Activated naive CD8-positive, alpha-beta T cell treated with anti-CD3 and anti-CD28 coated beads, Interleukin-2, amount 50 U/mL, for 16 hours (primary cell): ENCODE measurements around the gene ACP1.

Experiments
- DNase-seq: peaks from one replicate; pipeline ENCODE4 v3.0.0-alpha.2; 2020; ENCODE audit warnings: low read depth, low spot score

Gene ACP1

GRCh38 chr2:255195-255594, 9.6 kb upstream of the ACP1 start:
- no peak for DNase-seq

DNA sequence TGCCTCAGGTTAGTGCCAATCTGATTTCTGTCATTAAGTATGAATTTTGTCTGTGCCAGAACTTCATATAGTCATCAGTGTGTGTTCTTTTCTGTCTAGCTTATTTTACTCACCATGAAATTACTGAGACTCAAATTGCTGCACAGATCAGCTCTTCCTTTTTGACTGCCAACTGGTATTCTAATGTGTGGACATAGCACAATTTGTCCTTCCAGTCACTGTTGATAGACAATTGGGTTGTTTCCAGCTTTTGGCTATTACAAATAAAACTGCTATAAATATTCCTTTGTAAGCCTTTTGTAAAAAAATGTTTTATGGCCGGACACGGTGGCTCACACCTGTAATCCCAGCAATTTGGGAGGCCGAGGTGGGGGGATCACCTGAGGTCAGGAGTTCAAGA, 8.7 kb upstream of the ACP1 start:
- DNase-seq, result no peak

DNA sequence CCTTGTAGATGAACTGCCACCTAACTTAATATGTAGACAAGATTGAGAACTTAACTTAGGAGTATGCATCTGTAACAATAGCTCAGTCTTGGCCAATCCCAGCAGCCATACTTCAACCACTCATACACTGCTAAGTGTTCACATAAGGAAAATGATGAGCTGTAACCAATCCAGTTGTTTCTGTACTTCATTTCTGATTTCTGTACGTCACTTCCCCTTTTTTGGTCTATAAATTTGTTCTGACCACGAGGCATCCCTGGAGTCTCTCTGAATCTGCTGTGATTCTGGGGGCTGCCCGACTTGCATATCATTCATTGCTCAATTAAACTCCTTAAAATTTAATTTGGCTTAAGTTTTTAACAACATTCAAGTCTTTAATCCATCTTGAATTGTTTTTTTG, 7.3 kb upstream of the ACP1 start:
- no peak for DNase-seq

- no peak for DNase-seq
Measured at GRCh38 chr2:257842-258241, 6.9 kb upstream of the ACP1 start.

DNA sequence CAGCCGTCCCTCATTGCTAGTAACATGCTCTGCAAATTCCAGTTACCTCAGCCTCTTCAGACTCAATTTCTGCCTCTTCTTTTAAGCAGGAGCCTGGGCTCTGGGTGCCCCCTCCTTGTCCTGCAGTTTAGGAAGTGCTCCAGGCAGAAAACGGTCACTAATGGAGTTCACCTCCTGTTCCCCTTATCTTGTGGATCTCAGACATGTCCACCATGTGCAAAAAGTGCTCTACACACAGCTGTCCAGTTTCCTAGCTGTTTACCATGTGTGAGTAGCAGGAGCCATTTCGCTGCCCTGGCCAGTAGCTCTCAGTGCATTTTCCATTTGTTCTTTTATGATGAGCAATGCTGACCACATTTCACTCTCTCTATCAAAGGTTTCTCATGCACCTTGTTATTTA, 5.8 kb upstream of the ACP1 start:
- no peak for DNase-seq

DNA sequence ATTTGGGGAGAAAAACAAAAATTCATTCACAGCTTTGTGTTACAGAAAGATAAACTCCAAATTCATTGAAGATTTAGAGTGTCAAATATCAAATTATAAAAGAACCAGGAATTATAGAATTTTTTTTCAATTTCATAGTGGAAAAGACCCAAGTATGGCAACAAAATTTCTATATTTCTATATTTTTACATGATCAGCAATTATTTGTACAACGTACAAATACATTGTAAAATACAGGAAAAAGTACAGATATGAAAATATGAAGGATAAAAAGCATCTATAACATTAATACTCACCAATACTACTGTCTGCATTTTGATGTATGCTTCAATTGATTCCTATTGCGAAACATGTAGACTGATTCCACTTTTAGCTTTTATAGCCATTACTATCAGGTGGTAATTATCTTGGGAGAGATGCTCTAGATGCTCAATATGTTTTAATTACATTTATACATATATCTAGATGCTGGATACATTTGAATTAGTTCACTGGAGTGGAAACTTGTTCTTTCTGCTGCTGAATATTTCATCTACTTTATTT, 4.9 kb upstream of the ACP1 start:
- DNase-seq, result no peak

DNA sequence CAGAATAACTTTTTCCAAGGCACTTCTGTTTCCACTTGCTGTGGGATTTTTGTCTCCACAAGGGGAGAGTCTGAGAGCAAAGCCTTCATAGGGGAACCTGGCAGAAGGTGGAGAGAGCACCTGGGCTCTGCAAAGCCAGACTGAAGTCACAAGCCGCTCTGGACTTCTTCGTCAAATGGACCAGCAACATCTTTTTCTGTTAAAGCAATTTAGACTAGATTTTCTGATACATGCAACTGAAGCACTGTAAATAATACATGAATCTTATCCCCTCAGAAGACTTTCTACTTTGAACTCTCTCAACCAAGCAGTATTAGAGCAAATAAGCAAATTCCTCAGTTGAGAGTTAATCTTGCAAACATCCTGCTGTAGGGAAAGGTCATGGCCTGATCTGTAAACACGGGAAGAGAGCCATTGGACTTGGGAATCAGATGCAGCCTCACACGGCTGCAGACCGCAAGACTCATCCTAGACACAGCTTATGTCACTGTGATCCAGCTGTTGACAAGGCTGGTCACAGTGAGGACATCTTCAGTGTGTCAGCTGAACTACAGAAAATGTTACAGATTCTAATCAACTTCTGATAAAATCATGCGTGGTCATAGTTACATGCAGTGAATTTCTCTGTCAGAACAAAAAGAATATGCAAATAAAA, 4.1 kb upstream of the ACP1 start:
- DNase-seq, result no peak

GRCh38 chr2:262117-262516, 2.6 kb upstream of the ACP1 start:
- no peak for DNase-seq

GRCh38 chr2:263022-263738, 1.6 kb upstream of the ACP1 start:
- DNase-seq, result no peak

DNA sequence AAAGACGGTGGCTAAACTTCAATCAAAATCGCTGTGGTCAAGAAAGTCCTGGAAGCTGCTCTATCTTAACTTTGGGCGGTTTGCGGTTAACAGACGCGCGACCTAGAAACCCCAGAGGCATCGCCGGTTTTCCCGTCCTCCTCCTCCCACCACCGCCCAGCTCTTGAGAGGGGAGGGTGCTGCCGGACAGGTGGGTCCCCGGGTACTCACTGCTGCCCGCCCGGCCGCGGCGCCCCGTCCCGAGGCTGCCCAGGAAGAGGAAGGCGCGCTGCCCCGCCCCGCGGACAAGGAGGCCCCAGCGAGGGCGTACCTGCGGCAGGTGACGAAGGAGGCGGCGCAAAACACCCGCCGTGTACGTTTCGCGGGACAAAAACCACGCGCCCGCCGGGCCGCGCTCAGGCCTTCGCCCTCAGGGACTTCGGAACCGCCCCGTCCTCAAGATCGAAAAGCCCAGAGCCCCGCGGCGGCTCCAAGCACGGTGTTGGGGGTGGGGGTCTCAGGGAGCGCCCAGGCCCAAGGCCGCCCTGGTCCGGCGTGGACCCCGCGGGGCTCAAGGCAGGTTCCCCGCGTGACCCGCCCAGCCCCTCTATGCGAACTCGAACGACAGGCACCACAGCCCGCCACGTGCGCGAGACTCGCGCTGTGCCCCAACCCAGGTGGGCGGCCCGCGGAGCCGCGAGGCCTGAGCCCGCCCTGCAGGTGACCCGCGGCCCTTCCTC, 814 bp upstream of the ACP1 start, which contains the start of gene SH3YL1:
Gene SH3YL1, minus strand, starts transcription at position 259 of the 719 bp plus-strand sequence. Its CDS starts 48 bp downstream, at position 211.
- no peak for DNase-seq

GRCh38 chr2:268323-268722, 3.6 kb downstream of the ACP1 start:
- no peak for DNase-seq

DNA sequence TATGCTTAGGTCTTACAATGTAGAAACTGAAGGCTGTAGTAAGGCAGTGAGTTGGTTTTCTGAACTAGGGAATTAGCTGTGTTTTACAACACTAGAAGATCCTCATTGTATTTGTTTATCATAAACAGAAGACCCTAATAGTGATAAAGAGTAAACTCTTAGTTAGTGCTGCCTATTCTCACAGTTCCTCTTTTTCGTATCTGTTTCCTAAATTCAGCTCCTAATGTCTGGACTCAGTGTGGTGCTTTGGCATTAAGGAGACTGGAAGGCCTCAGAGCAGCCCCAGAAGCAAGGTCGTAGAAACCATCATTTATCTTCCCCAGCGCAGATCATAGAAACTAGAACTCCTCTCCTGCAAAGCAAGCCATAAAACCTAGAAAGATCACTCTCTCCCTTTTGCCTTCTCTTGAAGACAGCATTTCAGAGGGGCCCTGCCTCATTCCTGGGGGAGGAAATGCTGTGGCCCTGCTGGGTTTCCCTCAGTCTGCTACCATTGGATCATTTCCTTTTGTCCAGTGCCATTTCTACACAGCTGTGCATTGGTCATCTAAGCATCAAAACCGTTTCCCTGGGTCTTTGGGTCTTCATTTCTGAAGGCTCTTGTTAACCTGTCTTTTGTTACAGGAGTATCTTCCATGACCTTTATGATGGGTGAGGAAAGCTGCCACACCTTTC, 4.7 kb downstream of the ACP1 start:
- DNase-seq, result no peak

- no peak for DNase-seq
Measured at GRCh38 chr2:270861-271260, 6.1 kb downstream of the ACP1 start.

DNA sequence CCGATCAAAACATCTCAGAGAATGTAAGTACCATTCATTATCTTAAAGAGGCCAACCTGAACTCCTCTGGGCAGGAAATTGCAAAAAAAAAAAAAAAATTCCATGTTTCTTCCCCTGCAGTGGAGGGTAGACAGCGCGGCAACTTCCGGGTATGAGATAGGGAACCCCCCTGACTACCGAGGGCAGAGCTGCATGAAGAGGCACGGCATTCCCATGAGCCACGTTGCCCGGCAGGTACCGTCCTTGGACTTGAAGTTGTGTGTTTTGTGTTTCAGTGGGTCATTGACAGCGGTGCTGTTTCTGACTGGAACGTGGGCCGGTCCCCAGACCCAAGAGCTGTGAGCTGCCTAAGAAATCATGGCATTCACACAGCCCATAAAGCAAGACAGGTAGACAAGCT, 7.2 kb downstream of the ACP1 start:
- no peak for DNase-seq

GRCh38 chr2:273333-273732, 8.6 kb downstream of the ACP1 start:
- no peak for DNase-seq

GRCh38 chr2:274503-274902, 9.8 kb downstream of the ACP1 start:
- no peak for DNase-seq

GRCh38 chr2:275466-275865, 10.7 kb downstream of the ACP1 start:
- no peak for DNase-seq

DNA sequence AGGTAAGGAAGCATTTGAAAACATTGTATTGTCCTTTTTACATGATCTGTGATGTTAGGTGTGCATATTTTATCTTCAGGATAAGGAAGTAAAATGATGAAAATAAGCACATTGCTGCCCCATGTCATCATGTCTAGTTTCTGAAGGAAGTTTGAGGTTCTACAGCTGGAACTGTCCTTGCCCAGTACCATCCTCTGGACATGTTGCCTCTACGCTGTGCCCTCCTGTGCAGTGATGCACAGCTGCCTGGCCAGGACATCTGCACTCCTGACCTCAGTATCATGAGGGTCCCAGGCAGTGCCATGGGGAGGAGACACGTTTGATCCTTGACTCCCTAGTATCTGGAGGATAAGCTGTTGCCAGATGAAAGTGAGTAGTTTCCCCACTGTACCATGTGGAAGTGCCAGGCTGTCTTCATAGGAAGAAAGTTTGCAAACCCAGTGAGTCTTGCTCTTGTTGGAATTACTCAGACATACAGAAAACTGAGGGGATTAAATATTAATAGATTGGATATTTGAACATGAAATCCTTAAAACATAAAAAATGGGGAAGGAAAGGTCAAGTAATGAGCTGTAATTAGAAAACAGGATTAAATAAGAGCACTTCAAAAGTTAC, 13.7 kb downstream of the ACP1 start:
- no peak for DNase-seq

DNA sequence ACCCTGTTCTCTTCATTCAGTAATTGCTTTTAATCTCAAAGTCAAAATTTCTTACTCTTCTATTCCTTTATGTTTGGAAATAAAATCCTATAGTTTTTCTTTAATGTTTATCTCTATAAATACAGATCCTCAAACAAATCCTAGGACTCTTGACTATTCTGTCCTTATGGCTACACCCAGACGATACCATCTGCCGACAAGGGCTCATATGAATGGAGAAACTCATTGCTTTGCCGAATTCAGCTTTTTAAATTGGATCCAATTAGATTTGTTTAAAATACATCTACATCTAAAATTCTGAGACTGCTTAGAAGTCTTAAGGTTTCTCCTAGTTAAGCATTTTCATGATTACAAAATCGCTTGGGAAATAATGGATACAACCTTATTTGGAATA, 14.2 kb downstream of the ACP1 start:
- DNase-seq, result no peak

DNA sequence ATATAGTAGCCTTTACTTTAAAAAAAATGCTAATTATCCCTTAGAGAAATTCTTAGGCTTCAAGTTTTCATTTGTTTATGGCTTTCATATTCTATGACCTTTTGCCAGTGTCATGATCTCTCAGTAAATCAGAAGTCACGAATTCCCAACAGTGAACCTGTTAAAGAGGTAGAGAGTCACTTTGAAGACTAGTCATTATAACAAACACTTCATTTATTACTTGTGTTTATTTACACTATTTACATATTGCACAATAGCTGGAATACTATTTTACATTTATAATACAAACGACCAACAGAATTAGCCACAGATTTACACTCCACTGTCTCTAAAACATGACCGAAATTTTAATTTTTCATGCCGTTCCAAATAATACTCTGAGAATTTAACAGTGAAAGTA, 14.6 kb downstream of the ACP1 start:
- no peak for DNase-seq

GRCh38 chr2:279956-280649, 15.4 kb downstream of the ACP1 start:
- no peak for DNase-seq
